CD4-positive, alpha-beta T cell treated with Interleukin-17A for 4 hours (primary cell): Measurements from ENCODE around the gene EEF2.
"Not testable (repeated sequence)": the region's sequence is repeated elsewhere in the genome, so short reads cannot be mapped to it uniquely, and the experiment has no call there.

Experiments used
- DNase-seq: peaks from one replicate; pipeline ENCODE4 v3.0.0-alpha.2; 2020; ENCODE audit warnings: mixed read lengths

EEF2 gene

GRCh38 chr19:3967983-3968382, 17.3 kb downstream of the EEF2 start:
- not testable (repeated sequence) for DNase-seq

- no peak for DNase-seq
These were observed 18.9 kb downstream of the EEF2 start for GRCh38 chr19:3966051-3967017.

GRCh38 chr19:3964256-3965194, 20.7 kb downstream of the EEF2 start:
- no peak for DNase-seq

- no peak for DNase-seq
These were observed 21.6 kb downstream of the EEF2 start for GRCh38 chr19:3963458-3964255.

- DNase-seq: no peak
These were observed 24.3 kb downstream of the EEF2 start for GRCh38 chr19:3961007-3961406.

- DNase-seq: no peak
These were observed 25.5 kb downstream of the EEF2 start for GRCh38 chr19:3959766-3960131.

- DNase-seq: no peak
These were observed 26.2 kb downstream of the EEF2 start for GRCh38 chr19:3958836-3959765.

- DNase-seq: no peak
These were observed 29.6 kb downstream of the EEF2 start for GRCh38 chr19:3955688-3956087.

GRCh38 chr19:3955276-3955675, 30.0 kb downstream of the EEF2 start:
- not testable (repeated sequence) for DNase-seq

- no peak for DNase-seq
These were observed 31.2 kb downstream of the EEF2 start for GRCh38 chr19:3954107-3954506.

GRCh38 chr19:3952755-3953276, 32.4 kb downstream of the EEF2 start:
- not testable (repeated sequence) for DNase-seq

GRCh38 chr19:3950871-3951861, 34.1 kb downstream of the EEF2 start:
- DNase-seq: no peak

GRCh38 chr19:3949997-3950859, 35.0 kb downstream of the EEF2 start:
- DNase-seq: no peak

- no peak for DNase-seq
These were observed 36.0 kb downstream of the EEF2 start for GRCh38 chr19:3949294-3949693.

GRCh38 chr19:3947316-3947933, 37.8 kb downstream of the EEF2 start:
- not testable (repeated sequence) for DNase-seq

GRCh38 chr19:3945838-3946237, 39.4 kb downstream of the EEF2 start:
- no peak for DNase-seq

- no peak for DNase-seq
These were observed 41.1 kb downstream of the EEF2 start for GRCh38 chr19:3944018-3944721.
